ENCODE results near the gene TMEM106A. TPM values are rescaled to one million over a fixed set of nuclear protein-coding genes. Genes with fewer than 3 reads are reported as not detected.

Gene TMEM106A
- total and polyA plus RNA-seq, 9 of the 15 experiments (the other 6 are each of a cell fraction or from before 2014, with no cell fraction given) = 0.03 to 0.29 (median 0.15) TPM

- TF ChIP-seq ZNF318 (IDR thresholded peaks at IDR 0.05; ENCODE audit: borderline replicate concordance in 1 of 2, low read depth in 1 of 2) (0 out of 4 replicates have a peak, but pooled peaks of 1 of the 2 experiments have one; percentile 46), CC2D1A (IDR thresholded peaks at IDR 0.05) (no peak), PCBP2 (IDR thresholded peaks at IDR 0.05; ENCODE audit: low read depth, low read length, poor library complexity, severe bottlenecking) (no peak), CEBPZ (IDR thresholded peaks at IDR 0.05; ENCODE audit: borderline replicate concordance, low read depth, low read length) (no peak), ZBTB9 (CRISPR knock-in tag; IDR thresholded peaks at IDR 0.05) (0 out of 2 replicates have a peak, but pooled peaks have one; percentile 84), DLX4 (CRISPR knock-in tag; IDR thresholded peaks at IDR 0.05) (no peak), ARID1B (IDR thresholded peaks at IDR 0.05) (peak; percentile 48), HMGXB4 (CRISPR knock-in tag; IDR thresholded peaks at IDR 0.05) (0 out of 2 replicates have a peak, but pooled peaks have one; percentile 34), MBD2 (IDR thresholded peaks at IDR 0.05; ENCODE audit: borderline replicate concordance, low read depth) (peak; percentile 85), TRIM24 (IDR thresholded peaks at IDR 0.05) (no peak)
Measured at GRCh38 chr17:43170140-43170765, 41.4 kb upstream of the TMEM106A start (continued).

Measured in K562 (cell line).